B cell (primary cell): ENCODE results near the gene USP6NL. TPM values are rescaled to one million over a fixed set of nuclear protein-coding genes. Genes with fewer than 3 reads are reported as not detected.

Experiments
- ATAC-seq: fragments of 200-7000 bp; cut with Tn5 transposase; one replicate; pipeline ENCODE4 v1.10.0; 2021; ENCODE audit warnings: low read depth, mild to moderate bottlenecking, moderate number of reproducible peaks, moderate library complexity
- CTCF ChIA-PET: fragments of 350-600 bp; sonication (Branson Sonifier 250); formaldehyde crosslinking; loops from one replicate; lab custom pipeline; 2021; ENCODE audit warnings: antibody characterized with exemption, inconsistent platforms; lab: Charles Lee
- POLR2A ChIA-PET: fragments of 350-600 bp; sonication (Branson Sonifier 250); formaldehyde crosslinking; loops from one replicate; lab custom pipeline; 2021; ENCODE audit warnings: antibody characterized with exemption; lab: Charles Lee
- DNase-seq: peaks from one replicate; pipeline ENCODE4 v3.0.0; 2013
- H2AFZ ChIP-seq: 2 replicates; pipeline ENCODE4 v1.6.1; 2012; ENCODE audit warnings: mild to moderate bottlenecking, low read depth, low read length; ENCODE audit not compliant: insufficient read depth, poor library complexity, severe bottlenecking
- H3K27ac ChIP-seq, 2 donors: 1 replicate in 1 of 2; 2 replicates in 1 of 2; pipeline ENCODE4 v1.5.1; 2012 to 2013; ENCODE audit warnings: low read length in 2 of 2, mild to moderate bottlenecking in 2 of 2, moderate library complexity in 1 of 2
- H3K27me3 ChIP-seq, 4 experiments: fragments of 200-600 bp in 1 of 4; sonication (generic) in 1 of 4; replicated peaks in 1 of 4; 1 replicate in 2 of 4; 2 replicates in 2 of 4; pipeline versions ENCODE4 v1.6.1 to v1.7.0; 2013 to 2016; ENCODE audit warnings: low read length in 3 of 4, mild to moderate bottlenecking in 2 of 4, mixed read lengths in 1 of 4, moderate library complexity in 1 of 4; ENCODE audit not compliant: insufficient read depth in 4 of 4, control insufficient read depth in 3 of 4; ENCODE audit errors: control extremely low read depth in 1 of 4
- H3K36me3 ChIP-seq, 2 experiments: replicated peaks in 1 of 2; 1 replicate in 1 of 2; 2 replicates in 1 of 2; pipeline versions ENCODE4 v1.6.1 to v1.7.1; 2013; ENCODE audit warnings: low read length in 1 of 2; ENCODE audit not compliant: insufficient read depth in 2 of 2, control insufficient read depth in 1 of 2; ENCODE audit errors: control extremely low read depth in 1 of 2, extremely low read depth in 1 of 2
- H3K4me1 ChIP-seq, 2 donors: fragments of 200-600 bp in 1 of 2; sonication (generic) in 1 of 2; 1 replicate in 1 of 2; 2 replicates in 1 of 2; pipeline versions ENCODE4 v1.5.1 to v1.6.1; 2013 to 2017; ENCODE audit warnings: low read length in 2 of 2; ENCODE audit not compliant: control insufficient read depth in 2 of 2, insufficient read depth in 2 of 2
- H3K4me2 ChIP-seq: replicated peaks from 2 replicates; pipeline ENCODE3; 2012; ENCODE audit warnings: mild to moderate bottlenecking, low read depth, low read length; ENCODE audit not compliant: poor library complexity, severe bottlenecking
- H3K4me3 ChIP-seq, 5 experiments: fragments of 200-600 bp in 1 of 5; sonication (generic) in 1 of 5; 1 replicate in 3 of 5; 2 replicates in 2 of 5; pipeline versions ENCODE4 v1.5.1 to v1.7.0; 2011 to 2016; ENCODE audit warnings: low read length in 4 of 5, mild to moderate bottlenecking in 4 of 5, low read depth in 2 of 5, control low read depth in 1 of 5, moderate library complexity in 1 of 5; ENCODE audit not compliant: insufficient read depth in 1 of 5; ENCODE audit errors: control extremely low read depth in 1 of 5, extremely low read depth in 1 of 5
- H3K79me2 ChIP-seq: fragments of 200-600 bp; sonication (generic); one replicate; pipeline ENCODE4 v1.6.0; 2016; ENCODE audit warnings: low read length; ENCODE audit not compliant: control insufficient read depth, insufficient read depth
- H3K9ac ChIP-seq: fragments of 200-600 bp; sonication (generic); 2 replicates; pipeline ENCODE4 v1.6.1; 2017; ENCODE audit warnings: mild to moderate bottlenecking, low read length, moderate library complexity
- H3K9me3 ChIP-seq, 3 donors: one replicate each; pipeline versions ENCODE4 v1.6.1 to v1.7.1; 2013; ENCODE audit warnings: low read length in 2 of 3; ENCODE audit not compliant: control insufficient read depth in 2 of 3, insufficient read depth in 1 of 3; ENCODE audit errors: control extremely low read depth in 1 of 3
- H4K20me1 ChIP-seq: 2 replicates; pipeline ENCODE4 v1.6.0; 2012; ENCODE audit warnings: mild to moderate bottlenecking, low read length; ENCODE audit not compliant: insufficient read depth, control insufficient read depth, poor library complexity, severe bottlenecking
- H3K27ac Mint-ChIP-seq: one replicate; pipeline ENCODE4 v1.8.0; 2021; ENCODE audit warnings: mixed read lengths
- H3K27me3 Mint-ChIP-seq: one replicate; pipeline ENCODE4 v1.8.0; 2021; ENCODE audit warnings: mixed read lengths
- H3K4me1 Mint-ChIP-seq: one replicate; pipeline ENCODE4 v1.8.0; 2021; ENCODE audit warnings: mixed read lengths
- H3K4me3 Mint-ChIP-seq: one replicate; pipeline ENCODE4 v1.8.0; 2021; ENCODE audit warnings: mixed read lengths
- H3K9me3 Mint-ChIP-seq: one replicate; pipeline ENCODE4 v1.8.0; 2022; ENCODE audit warnings: mixed read lengths; ENCODE audit not compliant: insufficient read depth
- CTCF ChIP-seq: fragments of 200-600 bp; IDR thresholded peaks from one replicate; pipeline ENCODE4 v1.8.0; 2022; ENCODE audit warnings: antibody characterized with exemption, mild to moderate bottlenecking
- EZH2 ChIP-seq: IDR thresholded peaks from 2 replicates; pipeline ENCODE4 v1.6.1; 2012; ENCODE audit warnings: borderline replicate concordance, low read depth, mild to moderate bottlenecking, moderate library complexity, low read length; ENCODE audit not compliant: insufficient read depth, poor library complexity, severe bottlenecking
- WGBS: methylation state at CpG from one replicate; pipeline ENCODE4 v1.1.5; 2013; ENCODE audit warnings: missing lambda C conversion rate; ENCODE audit not compliant: insufficient coverage; 5-methylcytosine and 5-hydroxymethylcytosine counted together
- intact Hi-C: fragments of 100-400 bp; cut with micrococcal nuclease; formaldehyde crosslinking; loops from one replicate; pipeline ENCODE4 v1.10.0; 2022
- polyA plus RNA-seq: library from polyadenylated mRNA; depleted of rRNA; stranded (reverse); fragments of >200 nt; gene quantifications from 2 replicates; pipeline ENCODE4 v1.2.3, GENCODE V29; 2012
- total RNA-seq, 2 donors: library from RNA; stranded (reverse); fragments of 120-200 nt in 1 of 2; gene quantifications; 1 replicate in 1 of 2; 2 replicates in 1 of 2; pipeline versions ENCODE4 v1.2.3 to v1.2.4, GENCODE V29; 2013 to 2022

USP6NL gene
- total and polyA plus RNA-seq, 2 donors (not counting 1 experiment from before 2014, with no cell fraction given) = 27.0 to 61.5 TPM

- peak overlapping the region; percentile 50 for H3K27ac Mint-ChIP-seq
- H3K4me3 Mint-ChIP-seq = peak overlapping the region; percentile 24
- CTCF ChIA-PET = interaction anchor here (0.7 to 2.8 kb wide), 4 partner anchors 9 to 150 kb away, joined by 3 to 8 read pairs (median 4); no protein-coding TSS in a partner anchor
- H3K9me3 Mint-ChIP-seq = no peaks in the 10 kb centered on the region
- peak overlapping the region; percentile 24 to 52 for H3K27ac ChIP-seq
- H2AFZ ChIP-seq = no peak overlapping the region
- H3K79me2 ChIP-seq = peaks cover 97% of the 10 kb centered on the region
- TF ChIP-seq EZH2 (no peak), CTCF (no peak)
- POLR2A ChIA-PET = interaction anchor here (0.6 to 0.8 kb wide), 2 partner anchors 29 to 88 kb away, joined by 3 to 4 read pairs; no protein-coding TSS in a partner anchor
- ATAC-seq (peak; percentile 67), DNase-seq (peak; percentile 48)
- peaks cover 7% of the 10 kb centered on the region for H4K20me1 ChIP-seq
- H3K9me3 ChIP-seq = peaks cover 0 to 6% (median 0%) of the 10 kb centered on the region in 3 donors
- H3K4me3 ChIP-seq = peak overlapping the region in 1 of 5 experiments; percentile 15
- peak overlapping the region; percentile 65 for H3K4me2 ChIP-seq
- no CpG with 5 or more reads among the region's 2 CpGs for WGBS
- H3K27me3 ChIP-seq = no peaks in the 10 kb centered on the region
- H3K9ac ChIP-seq = no peak overlapping the region
- no peaks in the 10 kb centered on the region for H3K27me3 Mint-ChIP-seq
- H3K4me1 ChIP-seq = peaks cover 46 to 53% of the 10 kb centered on the region in 2 donors
- intact Hi-C loops = no loop called here
- H3K36me3 ChIP-seq = peaks cover 0 to 3% of the 10 kb centered on the region in 2 experiments
- H3K4me1 Mint-ChIP-seq = peaks cover 64% of the 10 kb centered on the region
These were observed 32.6 kb downstream of the USP6NL start for GRCh38 chr10:11578802-11579255.

GRCh38 chr10:11576092-11576809, 35.2 kb downstream of the USP6NL start:
- ATAC-seq (no peak), DNase-seq (no peak)
- H4K20me1 ChIP-seq = peaks cover 12% of the 10 kb centered on the region
- H3K4me1 Mint-ChIP-seq = peaks cover 71% of the 10 kb centered on the region
- H3K27ac ChIP-seq = peak overlapping the region; percentile 9 to 68
- no peaks in the 10 kb centered on the region for H3K9me3 Mint-ChIP-seq
- TF ChIP-seq EZH2 (no peak), CTCF (no peak)
- H3K36me3 ChIP-seq = peaks cover 0 to under 1% of the 10 kb centered on the region in 2 experiments
- peaks cover 98% of the 10 kb centered on the region for H3K79me2 ChIP-seq
- no peak overlapping the region for H2AFZ ChIP-seq
- H3K27me3 Mint-ChIP-seq = no peaks in the 10 kb centered on the region
- H3K9me3 ChIP-seq = no peaks in the 10 kb centered on the region
- ChIA-PET CTCF (interaction anchor here (0.7 to 1.7 kb wide), 3 partner anchors 8 to 129 kb away, joined by 3 to 5 read pairs (median 4); no protein-coding TSS in a partner anchor), POLR2A (no interaction called here)
- no peaks in the 10 kb centered on the region for H3K27me3 ChIP-seq
- H3K4me3 ChIP-seq = no peak overlapping the region
- 100% methylated on average over 4 of the region's 6 CpGs for WGBS
- intact Hi-C loops = no loop called here
- peaks cover 60 to 66% of the 10 kb centered on the region in 2 donors for H3K4me1 ChIP-seq
- H3K4me3 Mint-ChIP-seq = no peak overlapping the region
- H3K4me2 ChIP-seq = no peak overlapping the region
- H3K9ac ChIP-seq = no peak overlapping the region
- peak overlapping the region; percentile 23 for H3K27ac Mint-ChIP-seq
